A549 (cell line): Measurements from ENCODE around the gene SLC22A2. TPM values are rescaled to one million over a fixed set of nuclear protein-coding genes. Genes with fewer than 3 reads are reported as not detected.

ENCODE experiments used
- ATAC-seq, 2 experiments: fragments of 200-7000 bp in 1 of 2; fragments of >200 bp in 1 of 2; cut with Nextera tagmentation in 1 of 2; cut with Tn5 transposase in 1 of 2; 3 replicates each; pipeline versions ENCODE4 v1.8.0 to v1.9.1; 2018 to 2020; ENCODE audit warnings: mild to moderate bottlenecking in 1 of 2, moderate library complexity in 1 of 2
- CTCF ChIA-PET: fragments of 300-600 bp; sonication (Branson Sonifier 250); formaldehyde crosslinking; extraction: SDS; loops from one replicate; lab custom pipeline; 2021; ENCODE audit warnings: antibody characterized with exemption, inconsistent platforms; lab: Yijun Ruan, JAX
- POLR2A ChIA-PET: fragments of 350-600 bp; formaldehyde crosslinking; extraction: SDS; loops from one replicate; lab custom pipeline; 2021; ENCODE audit warnings: antibody characterized with exemption, inconsistent platforms; lab: Yijun Ruan, JAX
- DNase-seq, 2 experiments: peaks; one replicate each; pipeline versions ENCODE4 v3.0.0 to v3.0.0-alpha.2; 2011 to 2016; ENCODE audit warnings: low read depth in 1 of 2, low spot score in 1 of 2
- FAIRE-seq: peaks from 2 replicates; lab custom pipeline; 2011; peaks lifted over from hg19 to GRCh38; lab: Jason Lieb, UNC
- H3K27ac ChIP-seq, 2 experiments: fragments of >200 bp; sonication (Bioruptor Twin); formaldehyde crosslinking; 3 replicates each; pipeline ENCODE4 v1.5.1; 2016 to 2017
- H3K4me1 ChIP-seq: fragments of >200 bp; sonication (Bioruptor Twin); formaldehyde crosslinking; 3 replicates; pipeline ENCODE4 v1.6.1; 2016
- H3K4me2 ChIP-seq: fragments of >200 bp; sonication (Bioruptor Twin); formaldehyde crosslinking; 3 replicates; pipeline ENCODE4 v1.6.1; 2016
- H3K4me3 ChIP-seq: fragments of >200 bp; sonication (Bioruptor Twin); formaldehyde crosslinking; 3 replicates; pipeline ENCODE4 v1.5.1; 2016
- H3K9me3 ChIP-seq: fragments of >200 bp; sonication (Bioruptor Twin); formaldehyde crosslinking; 3 replicates; pipeline ENCODE4 v1.6.1; 2016
- CBX2 ChIP-seq: fragments of 200-600 bp; sonication (generic); IDR thresholded peaks from 2 replicates; pipeline ENCODE4 v1.6.1; 2016; ENCODE audit warnings: low read depth, mild to moderate bottlenecking, borderline replicate concordance
- CTCF ChIP-seq: fragments of >200 bp; sonication (Bioruptor Twin); formaldehyde crosslinking; IDR thresholded peaks from 3 replicates; pipeline ENCODE4 v1.5.1; 2016
- EHMT2 ChIP-seq: fragments of 200-600 bp; sonication (generic); IDR thresholded peaks from 2 replicates; pipeline ENCODE4 v1.6.1; 2016; ENCODE audit warnings: antibody characterized with exemption, low read depth, mild to moderate bottlenecking, moderate library complexity
- ESRRA ChIP-seq: fragments of 150-350 bp; IDR thresholded peaks from 2 replicates; pipeline ENCODE4 v1.6.1; 2014; ENCODE audit warnings: mild to moderate bottlenecking, low read length, borderline replicate concordance
- FOSB ChIP-seq: fragments of 250-450 bp; sonication (Bioruptor Pico); IDR thresholded peaks from 2 replicates; pipeline ENCODE4 v1.5.0; 2020; ENCODE audit warnings: mild to moderate bottlenecking, moderate library complexity
- FOXS1 ChIP-seq: fragments of 250-450 bp; sonication (Bioruptor Pico); IDR thresholded peaks from 2 replicates; pipeline ENCODE4 v1.5.0; 2020; ENCODE audit warnings: mild to moderate bottlenecking, moderate library complexity
- GATA3 ChIP-seq: IDR thresholded peaks from 2 replicates; pipeline ENCODE4 v1.6.1; 2012; ENCODE audit warnings: borderline replicate concordance
- HMGXB4 ChIP-seq: fragments of 250-450 bp; sonication (Bioruptor Pico); IDR thresholded peaks from 2 replicates; pipeline ENCODE4 v1.5.0; 2021; ENCODE audit warnings: mild to moderate bottlenecking, moderate library complexity, borderline replicate concordance
- HOXB5 ChIP-seq: fragments of 250-450 bp; sonication (Bioruptor Pico); IDR thresholded peaks from 2 replicates; pipeline ENCODE4 v1.5.0; 2020; ENCODE audit warnings: mild to moderate bottlenecking, moderate library complexity
- JUN ChIP-seq, 2 experiments: fragments of >200 bp; sonication (Bioruptor Twin); formaldehyde crosslinking; IDR thresholded peaks; 2 replicates in 1 of 2; 3 replicates in 1 of 2; pipeline ENCODE4 v1.6.1; 2016 to 2017
- KDM5A ChIP-seq: fragments of 200-600 bp; sonication (generic); IDR thresholded peaks from 2 replicates; pipeline ENCODE4 v1.6.1; 2016; ENCODE audit warnings: antibody characterized with exemption, mild to moderate bottlenecking
- MYC ChIP-seq: IDR thresholded peaks from 2 replicates; pipeline ENCODE4 v1.6.1; 2012; ENCODE audit warnings: mild to moderate bottlenecking, inconsistent platforms, low read length, improper control_type of control experiment, borderline replicate concordance
- NFE2L2 ChIP-seq: fragments of 150-350 bp; conservative IDR thresholded peaks from 2 replicates; pipeline ENCODE4 v1.6.1; 2014; ENCODE audit warnings: low read length
- NPAS2 ChIP-seq: fragments of 250-450 bp; sonication (Bioruptor Pico); IDR thresholded peaks from 2 replicates; pipeline ENCODE4 v1.8.0; 2022; ENCODE audit warnings: mild to moderate bottlenecking, moderate library complexity, borderline replicate concordance
- NR3C1 ChIP-seq: fragments of >200 bp; sonication (Bioruptor Twin); formaldehyde crosslinking; IDR thresholded peaks from 3 replicates; pipeline ENCODE4 v1.6.1; 2017
- PBX3 ChIP-seq: IDR thresholded peaks from 2 replicates; pipeline ENCODE4 v1.6.1; 2012
- POLR2A ChIP-seq: IDR thresholded peaks from 2 replicates; pipeline ENCODE4 v1.6.1; 2012; ENCODE audit warnings: mild to moderate bottlenecking, low read length
- POLR2AphosphoS2 ChIP-seq: conservative IDR thresholded peaks from 2 replicates; pipeline ENCODE4 v1.6.1; 2012; ENCODE audit warnings: low read length, improper control_type of control experiment, inconsistent platforms
- RAD21 ChIP-seq, 2 experiments: fragments of >200 bp in 1 of 2; sonication (Bioruptor Twin) in 1 of 2; formaldehyde crosslinking in 1 of 2; IDR thresholded peaks in 1 of 2; conservative IDR thresholded peaks in 1 of 2; 2 replicates in 1 of 2; 3 replicates in 1 of 2; pipeline ENCODE4 v1.6.1; 2012 to 2018; ENCODE audit warnings: inconsistent platforms in 1 of 2
- RARB ChIP-seq: fragments of 250-450 bp; sonication (Bioruptor Pico); IDR thresholded peaks from 2 replicates; pipeline ENCODE4 v1.8.0; 2021; ENCODE audit warnings: mild to moderate bottlenecking, moderate library complexity
- RCOR1 ChIP-seq: fragments of 150-350 bp; IDR thresholded peaks from 2 replicates; pipeline ENCODE4 v1.6.1; 2014; ENCODE audit warnings: antibody characterized with exemption, low read length, low read depth
- RFX5 ChIP-seq: fragments of 450-650 bp; IDR thresholded peaks from 2 replicates; pipeline ENCODE4 v1.7.1; 2014; ENCODE audit warnings: antibody characterized with exemption, mild to moderate bottlenecking, moderate library complexity
- SMC3 ChIP-seq: fragments of >200 bp; sonication (Bioruptor Twin); formaldehyde crosslinking; IDR thresholded peaks from 3 replicates; pipeline ENCODE4 v1.6.1; 2018; ENCODE audit warnings: inconsistent platforms
- TFCP2L1 ChIP-seq: fragments of 250-450 bp; sonication (Bioruptor Pico); IDR thresholded peaks from 2 replicates; pipeline ENCODE4 v1.5.0; 2021; ENCODE audit warnings: mild to moderate bottlenecking
- ZSCAN20 ChIP-seq: fragments of 250-450 bp; sonication (Bioruptor Pico); IDR thresholded peaks from 2 replicates; pipeline ENCODE4 v1.8.0; 2022; ENCODE audit warnings: mild to moderate bottlenecking, moderate library complexity
- WGBS: methylation state at CpG from one replicate; pipeline ENCODE4 v1.1.6; 2017; ENCODE audit errors: missing lambda C conversion rate; 5-methylcytosine and 5-hydroxymethylcytosine counted together
- polyA plus RNA-seq, 4 experiments: library from polyadenylated mRNA; depleted of rRNA in 3 of 4; stranded (reverse); fragments of >200 nt; fragmentation: RNase III in 1 of 4; extraction: RNeasy Plus Mini Kit Qiagen cat#74134 plus additional on column Dnase treatment in 1 of 4; gene quantifications; 2 replicates in 3 of 4; 3 replicates in 1 of 4; pipeline ENCODE4 v1.2.3, GENCODE V29; 2011 to 2017

Gene SLC22A2
- polyA plus RNA-seq, 2 of the 4 experiments (the other 2 are of a cell fraction) = 0.04 TPM; not detected in 1

- Histone ChIP-seq H3K4me1 (no peaks in the 10 kb centered on the region), H3K27ac (no peak overlapping the region), H3K9me3 (peaks cover 17% of the 10 kb centered on the region; the same call in 1 of the 3 replicates), H3K4me2 (no peak overlapping the region), H3K4me3 (no peak overlapping the region)
- 96% methylated on average over 1 of the region's 1 CpG for WGBS
- POLR2A ChIA-PET = no interaction called here
- no peak for DNase-seq
- CTCF ChIA-PET = interaction anchor here (1.3 kb wide), 1 partner anchor 9 kb away, joined by 3 read pairs; no protein-coding TSS in a partner anchor
- no peak for FAIRE-seq
- TF ChIP-seq FOSB (CRISPR knock-in tag) = no peak
- TF ChIP-seq TFCP2L1 (CRISPR knock-in tag) = no peak
- no peak for TF ChIP-seq SMC3
- no peak for TF ChIP-seq NR3C1
- TF ChIP-seq HOXB5 (CRISPR knock-in tag) = no peak
- TF ChIP-seq KDM5A = no peak
- no peak for TF ChIP-seq RARB (CRISPR knock-in tag)
- ATAC-seq = no peak
Observed at GRCh38 chr6:160192840-160193239, 65.8 kb downstream of the SLC22A2 start.

- CTCF ChIA-PET = no interaction called here
Observed at GRCh38 chr6:160190973-160191372, 67.6 kb downstream of the SLC22A2 start.

GRCh38 chr6:160190081-160190480 lies 68.5 kb downstream of the SLC22A2 start:
- Histone ChIP-seq H3K4me2 (no peak overlapping the region), H3K4me3 (no peak overlapping the region)
- WGBS = 81% methylated on average over 1 of the region's 1 CpG
- DNase-seq = no peak
- TF ChIP-seq CBX2 (no peak), EHMT2 (no peak), NFE2L2 (no peak), POLR2AphosphoS2 (no peak), RFX5 (no peak), PBX3 (no peak), FOSB (CRISPR knock-in tag) (no peak), SMC3 (no peak), HOXB5 (CRISPR knock-in tag) (no peak)
- TF ChIP-seq, all 56 proteins: peak for 0
- H3K27ac ChIP-seq = no peak overlapping the region
- POLR2A ChIA-PET = no interaction called here
- no peak for FAIRE-seq
- CTCF ChIA-PET = no interaction called here
- peaks cover 13% of the 10 kb centered on the region; the same call in 1 of the 3 replicates for H3K9me3 ChIP-seq
- no peak for ATAC-seq
- no peaks in the 10 kb centered on the region for H3K4me1 ChIP-seq

More at GRCh38 chr6:160190973-160191372, 67.6 kb downstream of the SLC22A2 start:
- no peak for FAIRE-seq
- DNase-seq = no peak
- no peak overlapping the region for H3K4me3 ChIP-seq
- no peaks in the 10 kb centered on the region for H3K4me1 ChIP-seq
- no peak for ATAC-seq
- peaks cover 13% of the 10 kb centered on the region; the same call in 1 of the 3 replicates for H3K9me3 ChIP-seq
- POLR2A ChIA-PET = no interaction called here
- no peak overlapping the region for H3K27ac ChIP-seq
- TF ChIP-seq KDM5A = no peak
- TF ChIP-seq POLR2A = no peak
- no peak for TF ChIP-seq TFCP2L1 (CRISPR knock-in tag)
- TF ChIP-seq NPAS2 = no peak
- TF ChIP-seq RCOR1 = no peak
- no peak for TF ChIP-seq ZSCAN20 (CRISPR knock-in tag)
- TF ChIP-seq RAD21 (conservative IDR thresholded peaks at IDR 0.05 in 1 of 2, IDR thresholded peaks at IDR 0.05 in 1 of 2) = no peak
- no peak for TF ChIP-seq ESRRA
- TF ChIP-seq HMGXB4 = no peak
- no peak for TF ChIP-seq GATA3
- no peak for TF ChIP-seq FOXS1 (CRISPR knock-in tag)
- TF ChIP-seq JUN (IDR thresholded peaks at IDR 0.05) = no peak
- no peak for TF ChIP-seq CTCF
- no peak for TF ChIP-seq MYC
- H3K4me2 ChIP-seq = no peak overlapping the region
